ENCODE measurements around the gene DDX53. TPM values are rescaled to one million over a fixed set of nuclear protein-coding genes. Genes with fewer than 3 reads are reported as not detected.

The DDX53 gene
- total RNA-seq, 1 donor from 2014 or later, result not detected

DNA sequence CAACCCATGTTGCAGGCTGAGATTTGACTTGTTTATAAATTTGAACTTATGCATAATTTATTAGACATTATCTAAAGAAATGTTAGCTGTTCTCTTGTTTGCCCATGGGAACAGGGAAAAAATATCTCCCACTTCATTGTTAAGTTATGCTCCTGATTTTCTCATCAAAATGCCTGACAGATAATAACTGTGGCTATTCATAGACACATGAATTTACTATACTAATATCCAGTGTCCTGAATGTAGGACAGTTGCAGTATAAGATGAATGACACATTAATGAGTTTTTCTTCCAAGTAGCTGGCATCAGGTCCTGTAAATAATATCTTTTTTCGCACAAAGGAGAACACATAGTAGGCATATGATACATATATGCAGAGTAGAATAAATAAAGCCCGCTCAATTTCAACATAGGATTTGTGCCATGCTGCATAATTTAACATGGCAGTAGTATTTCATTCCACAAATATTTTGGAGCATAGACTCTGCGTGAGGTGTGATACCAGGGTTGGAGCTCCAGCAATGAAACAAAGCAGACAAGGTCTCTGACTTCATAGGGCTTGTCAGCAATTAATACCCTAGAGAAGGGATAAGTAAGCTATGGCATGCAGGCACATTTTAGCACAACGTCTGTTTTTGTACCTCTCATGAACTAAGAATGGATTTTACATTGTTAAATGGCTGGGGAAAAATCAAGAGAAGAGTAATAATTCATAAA is 40.4 kb upstream of the DDX53 start:
- H3K27me3 ChIP-seq, result no peaks in the 10 kb centered on the region
- no peaks in the 10 kb centered on the region for H3K9me3 ChIP-seq
- no peak overlapping the region for H3K4me3 ChIP-seq
- no peak for DNase-seq (ENCODE audit: extremely low spot score in 2 of 2)
- H3K27ac ChIP-seq, result no peak overlapping the region
- TF ChIP-seq POLR2AphosphoS5 (IDR thresholded peaks at IDR 0.05; ENCODE audit: insufficient read depth in 1 of 2, low read depth in 1 of 2) (no peak), CTCF (IDR thresholded peaks at IDR 0.05) (no peak), POLR2A (IDR thresholded peaks at IDR 0.05) (no peak)
- intact Hi-C loops (cut with DNase I), result no loop called here
- no peaks in the 10 kb centered on the region for H3K4me1 ChIP-seq
- H3K36me3 ChIP-seq, result no peaks in the 10 kb centered on the region

GRCh38 chrX:22963196-22963595 is 36.6 kb upstream of the DDX53 start:
- H3K27me3 ChIP-seq, result no peaks in the 10 kb centered on the region
- DNase-seq (ENCODE audit: extremely low spot score in 2 of 2), result no peak

DNA sequence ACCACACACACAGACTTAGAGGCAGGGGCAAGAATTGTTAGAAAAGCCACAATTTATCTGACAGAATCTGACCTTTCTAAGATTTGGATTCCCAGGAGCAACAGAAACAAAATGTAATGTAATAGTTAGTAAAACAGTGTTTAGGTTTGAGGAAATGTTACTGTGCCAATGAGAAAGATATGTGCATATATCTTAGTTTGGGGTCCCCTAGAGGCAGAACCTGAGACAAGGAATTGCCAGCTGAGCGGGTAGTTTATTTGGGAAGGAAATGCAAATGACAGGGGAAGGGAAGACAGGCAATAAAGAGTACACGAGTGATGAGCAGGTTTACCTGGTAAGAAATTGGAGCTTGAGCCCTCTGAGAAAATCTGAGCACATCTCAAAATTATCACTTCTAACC is 31.3 kb upstream of the DDX53 start:
- H3K9me3 ChIP-seq, result no peaks in the 10 kb centered on the region
- H3K27me3 ChIP-seq, result no peaks in the 10 kb centered on the region
- H3K4me3 ChIP-seq, result no peak overlapping the region
- intact Hi-C loops (cut with DNase I), result no loop called here
- TF ChIP-seq POLR2A (IDR thresholded peaks at IDR 0.05) (no peak), CTCF (IDR thresholded peaks at IDR 0.05) (no peak), POLR2AphosphoS5 (IDR thresholded peaks at IDR 0.05; ENCODE audit: insufficient read depth in 1 of 2, low read depth in 1 of 2) (no peak)
- DNase-seq (ENCODE audit: extremely low spot score in 2 of 2), result no peak
- no peak overlapping the region for H3K27ac ChIP-seq
- no peaks in the 10 kb centered on the region for H3K4me1 ChIP-seq
- no peaks in the 10 kb centered on the region for H3K36me3 ChIP-seq

More at GRCh38 chrX:22963196-22963595, 36.6 kb upstream of the DDX53 start:
- intact Hi-C loops (cut with DNase I), result no loop called here
- Histone ChIP-seq H3K4me1 (no peaks in the 10 kb centered on the region), H3K27ac (no peak overlapping the region), H3K4me3 (no peak overlapping the region), H3K9me3 (no peaks in the 10 kb centered on the region), H3K36me3 (no peaks in the 10 kb centered on the region)
- TF ChIP-seq CTCF (IDR thresholded peaks at IDR 0.05), result no peak
- no peak for TF ChIP-seq POLR2AphosphoS5 (IDR thresholded peaks at IDR 0.05; ENCODE audit: insufficient read depth in 1 of 2, low read depth in 1 of 2)
- no peak for TF ChIP-seq POLR2A (IDR thresholded peaks at IDR 0.05)

DNA sequence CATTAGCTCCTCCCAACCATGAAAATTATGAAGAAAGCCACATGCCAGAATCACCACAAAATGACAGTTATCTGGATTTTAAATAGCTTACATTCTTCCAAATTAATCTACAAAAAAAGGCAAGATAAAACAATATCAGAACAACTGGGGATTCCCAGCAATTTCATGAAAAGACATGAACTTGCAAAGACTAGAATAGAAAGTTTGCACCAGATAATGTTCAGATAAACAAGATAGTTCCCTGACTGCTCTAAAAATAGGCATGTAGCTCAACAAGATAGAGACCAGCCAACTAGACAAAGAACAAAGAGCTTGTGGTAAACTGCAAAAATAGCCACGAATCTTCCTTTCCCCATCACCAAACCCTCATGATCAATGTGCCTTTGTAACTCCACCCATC is 30.3 kb upstream of the DDX53 start:
- H3K36me3 ChIP-seq, result no peaks in the 10 kb centered on the region
- TF ChIP-seq POLR2AphosphoS5 (IDR thresholded peaks at IDR 0.05; ENCODE audit: insufficient read depth in 1 of 2, low read depth in 1 of 2) (no peak), CTCF (IDR thresholded peaks at IDR 0.05) (no peak), POLR2A (IDR thresholded peaks at IDR 0.05) (no peak)
- no peak overlapping the region for H3K4me3 ChIP-seq
- no peaks in the 10 kb centered on the region for H3K9me3 ChIP-seq
- no peak for DNase-seq (ENCODE audit: extremely low spot score in 2 of 2)
- intact Hi-C loops (cut with DNase I), result no loop called here
- H3K27me3 ChIP-seq, result no peaks in the 10 kb centered on the region
- H3K27ac ChIP-seq, result no peak overlapping the region
- no peaks in the 10 kb centered on the region for H3K4me1 ChIP-seq

GRCh38 chrX:22970861-22971260 is 28.9 kb upstream of the DDX53 start:
- no peaks in the 10 kb centered on the region for H3K9me3 ChIP-seq
- intact Hi-C loops (cut with DNase I), result no loop called here
- H3K36me3 ChIP-seq, result no peaks in the 10 kb centered on the region
- H3K4me1 ChIP-seq, result no peaks in the 10 kb centered on the region
- H3K27ac ChIP-seq, result no peak overlapping the region
- TF ChIP-seq POLR2AphosphoS5 (IDR thresholded peaks at IDR 0.05; ENCODE audit: insufficient read depth in 1 of 2, low read depth in 1 of 2) (no peak), CTCF (IDR thresholded peaks at IDR 0.05) (no peak), POLR2A (IDR thresholded peaks at IDR 0.05) (no peak)
- no peak for DNase-seq (ENCODE audit: extremely low spot score in 2 of 2)
- no peak overlapping the region for H3K4me3 ChIP-seq
- no peaks in the 10 kb centered on the region for H3K27me3 ChIP-seq

All from vagina (tissue), 2 donors.